Lower leg skin (tissue), 4 donors: ENCODE measurements around the gene ELFN1. TPM values are rescaled to one million over a fixed set of nuclear protein-coding genes. Genes with fewer than 3 reads are reported as not detected.

Source experiments
- DNase-seq, 2 donors: peaks; one replicate each; pipeline ENCODE4 v3.0.0-alpha.2; 2019; ENCODE audit warnings: low spot score in 2 of 2
- H3K4me3 ChIP-seq: fragments of 200-600 bp; sonication (generic); 2 replicates; pipeline ENCODE4 v1.5.1; 2017; ENCODE audit warnings: mild to moderate bottlenecking, low read depth; ENCODE audit not compliant: poor library complexity, severe bottlenecking
- POLR2A ChIP-seq, 2 donors: fragments of 450-650 bp; IDR thresholded peaks; one replicate each; pipeline ENCODE4 v1.6.1; 2016 to 2017; ENCODE audit warnings: antibody characterized with exemption in 2 of 2, mild to moderate bottlenecking in 1 of 2, moderate library complexity in 1 of 2
- WGBS, 2 donors: methylation state at CpG; one replicate each; pipeline ENCODE4 v1.1.5; 2018; 5-methylcytosine and 5-hydroxymethylcytosine counted together
- intact Hi-C: fragments of 100-400 bp; cut with DNase I; formaldehyde crosslinking; loops from one replicate; pipeline ENCODE4 v1.15.0; 2023; ENCODE audit warnings: low total_unique reads
- total RNA-seq, 4 donors: library from RNA; depleted of rRNA; stranded (reverse); fragments of >200 nt; gene quantifications; one replicate each; pipeline ENCODE4 v1.1.0, GENCODE V29; 2016
- TF ChIP-seq, protein P1 (sequence below), 3 donors: fragments of 450-650 bp; IDR thresholded peaks; one replicate each; pipeline ENCODE4 v1.5.1; 2016; ENCODE audit warnings: antibody characterized with exemption in 3 of 3, mild to moderate bottlenecking in 3 of 3, moderate library complexity in 2 of 3

Gene ELFN1
- total RNA-seq, 4 donors from 2014 or later = 1.2 to 2.6 (median 1.8) TPM

DNA sequence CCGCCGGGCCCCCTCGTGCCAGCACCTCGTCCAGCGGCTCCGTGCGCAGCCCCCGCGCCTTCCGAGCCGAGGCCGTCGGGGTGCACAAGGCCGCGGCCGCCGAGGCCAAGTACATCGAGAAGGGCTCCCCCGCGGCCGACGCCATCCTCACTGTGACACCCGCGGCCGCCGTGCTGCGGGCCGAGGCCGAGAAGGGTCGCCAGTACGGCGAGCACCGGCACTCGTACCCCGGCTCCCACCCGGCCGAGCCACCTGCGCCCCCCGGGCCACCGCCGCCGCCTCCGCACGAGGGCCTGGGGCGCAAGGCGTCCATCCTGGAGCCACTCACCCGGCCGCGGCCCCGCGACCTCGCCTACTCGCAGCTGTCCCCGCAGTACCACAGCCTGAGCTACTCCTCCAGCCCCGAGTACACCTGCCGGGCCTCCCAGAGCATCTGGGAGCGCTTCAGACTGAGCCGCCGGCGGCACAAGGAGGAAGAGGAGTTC, 76.5 kb downstream of the ELFN1 start:
- no peak overlapping the region for H3K4me3 ChIP-seq
- intact Hi-C loops = no loop called here
- no peak for DNase-seq
- TF ChIP-seq POLR2A (IDR thresholded peaks at IDR 0.05) = no peak
- TF ChIP-seq, protein P1, sequence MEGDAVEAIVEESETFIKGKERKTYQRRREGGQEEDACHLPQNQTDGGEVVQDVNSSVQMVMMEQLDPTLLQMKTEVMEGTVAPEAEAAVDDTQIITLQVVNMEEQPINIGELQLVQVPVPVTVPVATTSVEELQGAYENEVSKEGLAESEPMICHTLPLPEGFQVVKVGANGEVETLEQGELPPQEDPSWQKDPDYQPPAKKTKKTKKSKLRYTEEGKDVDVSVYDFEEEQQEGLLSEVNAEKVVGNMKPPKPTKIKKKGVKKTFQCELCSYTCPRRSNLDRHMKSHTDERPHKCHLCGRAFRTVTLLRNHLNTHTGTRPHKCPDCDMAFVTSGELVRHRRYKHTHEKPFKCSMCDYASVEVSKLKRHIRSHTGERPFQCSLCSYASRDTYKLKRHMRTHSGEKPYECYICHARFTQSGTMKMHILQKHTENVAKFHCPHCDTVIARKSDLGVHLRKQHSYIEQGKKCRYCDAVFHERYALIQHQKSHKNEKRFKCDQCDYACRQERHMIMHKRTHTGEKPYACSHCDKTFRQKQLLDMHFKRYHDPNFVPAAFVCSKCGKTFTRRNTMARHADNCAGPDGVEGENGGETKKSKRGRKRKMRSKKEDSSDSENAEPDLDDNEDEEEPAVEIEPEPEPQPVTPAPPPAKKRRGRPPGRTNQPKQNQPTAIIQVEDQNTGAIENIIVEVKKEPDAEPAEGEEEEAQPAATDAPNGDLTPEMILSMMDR (IDR thresholded peaks at IDR 0.05) = no peak
- 94 to 95% methylated on average over 44 to 57 of the region's 60 CpGs for WGBS, 2 donors

DNA sequence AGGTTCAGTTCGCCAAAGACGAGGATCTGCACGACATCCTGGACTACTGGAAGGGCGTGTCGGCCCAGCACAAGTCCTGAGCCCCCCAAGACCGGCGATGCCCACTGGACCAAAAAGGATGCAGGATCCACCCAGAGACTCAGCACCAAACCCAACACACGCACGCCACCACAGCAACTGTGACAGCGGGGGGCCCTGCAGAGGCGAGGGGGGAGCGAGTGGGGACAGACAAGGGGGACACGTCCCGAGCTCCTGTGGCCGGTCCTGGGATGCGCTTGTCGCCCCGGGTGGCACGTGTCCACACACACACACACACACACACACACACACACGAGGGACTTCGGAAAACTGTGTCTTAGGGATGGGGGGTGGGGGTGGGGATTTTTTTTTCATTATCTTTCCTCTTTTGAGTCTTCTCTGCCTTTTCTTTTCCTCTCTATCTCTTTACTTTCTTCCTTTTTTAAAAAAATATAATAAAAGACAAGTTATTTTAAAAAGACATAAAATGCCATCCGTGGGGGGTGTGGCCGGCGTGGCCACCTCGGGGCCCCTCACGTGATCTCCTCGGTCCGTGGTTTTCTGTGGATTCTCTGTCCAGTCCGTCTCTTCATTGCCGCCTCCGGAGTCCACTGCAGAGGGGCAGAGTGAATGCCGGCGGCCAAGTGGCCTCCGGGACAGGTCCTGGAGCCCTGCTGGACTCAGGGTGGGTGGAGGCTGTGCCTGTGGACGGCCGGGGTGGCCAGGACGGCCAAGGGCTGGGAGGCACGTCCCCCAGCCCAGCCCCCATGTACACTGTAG, 77.1 kb downstream of the ELFN1 start:
- 87% methylated on average over 36 to 38 of the region's 38 CpGs for WGBS, 2 donors
- TF ChIP-seq, protein P1 (IDR thresholded peaks at IDR 0.05) = no peak
- no peak for TF ChIP-seq POLR2A (IDR thresholded peaks at IDR 0.05)
- no peak overlapping the region for H3K4me3 ChIP-seq
- DNase-seq = no peak
- intact Hi-C loops = no loop called here

- intact Hi-C loops = no loop called here
- 36 to 40% methylated on average over 30 to 31 of the region's 32 CpGs for WGBS, 2 donors
- H3K4me3 ChIP-seq = no peak overlapping the region
- TF ChIP-seq, protein P1 (IDR thresholded peaks at IDR 0.05) = no peak
- no peak for TF ChIP-seq POLR2A (IDR thresholded peaks at IDR 0.05)
- no peak for DNase-seq
Observed at GRCh38 chr7:1748076-1748838, 78.2 kb downstream of the ELFN1 start.

DNA sequence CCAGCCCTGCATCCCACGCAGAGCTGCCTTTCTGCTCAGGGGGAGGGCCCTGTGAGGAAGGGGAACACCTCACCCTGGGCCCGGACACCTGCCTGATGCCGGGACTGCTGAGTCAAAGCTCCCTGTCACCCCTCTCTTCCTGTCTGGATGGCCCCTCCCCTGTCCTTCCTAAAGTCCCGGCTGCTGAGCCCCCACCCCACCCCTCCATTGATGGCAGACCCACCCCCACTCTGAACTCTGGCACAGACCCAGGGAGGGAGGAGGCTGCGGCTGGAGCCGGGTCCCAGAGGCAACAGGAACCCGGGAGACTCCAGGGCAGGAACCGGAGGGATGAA, 78.7 kb downstream of the ELFN1 start:
- TF ChIP-seq POLR2A (IDR thresholded peaks at IDR 0.05) = no peak
- TF ChIP-seq, protein P1 (IDR thresholded peaks at IDR 0.05) = no peak

DNA sequence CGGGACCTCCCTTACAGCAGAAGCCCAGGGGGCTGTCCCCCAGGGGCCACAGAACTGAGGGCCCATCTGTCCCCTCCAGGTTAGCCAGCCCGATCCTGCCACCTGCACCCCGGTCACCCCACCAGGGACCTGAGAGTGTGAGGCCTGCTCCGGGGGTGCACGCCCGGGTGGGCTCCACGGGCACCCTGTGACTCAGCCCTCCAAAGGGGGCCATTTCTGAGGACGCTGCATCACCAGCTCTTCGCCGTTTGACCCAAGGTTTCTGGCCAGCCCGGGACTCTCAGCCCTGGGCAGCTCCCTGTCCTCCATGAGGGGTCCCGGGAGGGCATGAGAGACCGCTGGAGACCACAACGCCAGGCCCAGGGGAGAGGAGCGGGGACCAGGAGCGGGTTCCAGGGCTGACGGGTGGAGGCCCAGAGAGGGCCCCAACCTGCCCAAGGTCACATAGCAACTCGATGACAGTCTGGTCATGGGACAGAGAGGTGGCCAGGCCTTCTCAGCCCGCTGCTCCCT, 79.3 kb downstream of the ELFN1 start:
- H3K4me3 ChIP-seq = no peak overlapping the region
- intact Hi-C loops = no loop called here
- no peak for DNase-seq
- 78 to 81% methylated on average over 18 to 19 of the region's 19 CpGs for WGBS, 2 donors
- TF ChIP-seq, protein P1 (IDR thresholded peaks at IDR 0.05) = no peak
- no peak for TF ChIP-seq POLR2A (IDR thresholded peaks at IDR 0.05)

More for the DNA sequence above, 78.7 kb downstream of the ELFN1 start:
- 6 to 8% methylated on average over 6 to 8 of the region's 8 CpGs for WGBS, 2 donors
- no peak for DNase-seq
- intact Hi-C loops = no loop called here
- H3K4me3 ChIP-seq = no peak overlapping the region
